ENCODE results near the gene OGA.

DNA sequence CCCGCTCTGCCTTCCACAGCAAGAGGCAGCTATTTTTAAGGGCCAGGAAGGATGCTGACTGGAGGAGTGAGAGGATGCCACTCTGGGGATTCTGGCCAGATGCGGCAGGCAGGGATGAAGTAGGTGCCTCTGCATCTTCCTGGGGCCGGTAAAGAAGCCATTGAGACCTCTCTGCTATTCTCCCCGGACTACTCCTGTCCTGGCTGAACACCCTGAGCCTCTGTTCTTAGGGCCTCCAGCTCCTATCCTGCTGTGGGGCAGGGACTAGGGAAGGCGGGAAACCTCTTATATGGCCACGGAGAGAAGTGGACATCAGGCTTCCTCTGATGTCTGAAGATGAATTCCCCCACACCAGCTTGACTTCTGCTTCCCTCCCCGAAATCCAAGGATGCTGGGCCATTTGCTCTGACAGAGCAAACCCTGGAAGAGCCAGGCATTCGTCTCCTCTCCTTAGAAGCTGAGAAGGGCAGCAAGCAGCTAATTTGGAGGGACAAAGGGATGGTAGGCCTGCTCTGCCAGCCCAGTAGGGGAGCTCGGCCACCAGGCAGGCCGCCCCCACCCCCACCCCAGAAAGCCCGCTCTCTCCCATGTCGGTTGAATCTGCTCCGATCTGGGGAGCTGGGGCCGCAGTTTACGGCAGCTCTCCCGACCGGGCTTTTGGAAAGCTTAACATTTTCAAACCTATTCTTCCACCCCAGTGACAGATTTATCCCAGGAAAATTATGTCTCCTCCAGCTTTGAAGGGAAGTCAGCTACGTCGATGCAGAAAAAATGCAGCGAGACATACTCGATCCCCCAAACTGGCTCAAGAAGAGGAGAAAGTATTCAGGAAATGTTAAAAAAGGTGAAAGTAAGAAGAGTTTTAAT lies 45.1 kb downstream of the OGA start:
- TF ChIP-seq, protein P1, sequence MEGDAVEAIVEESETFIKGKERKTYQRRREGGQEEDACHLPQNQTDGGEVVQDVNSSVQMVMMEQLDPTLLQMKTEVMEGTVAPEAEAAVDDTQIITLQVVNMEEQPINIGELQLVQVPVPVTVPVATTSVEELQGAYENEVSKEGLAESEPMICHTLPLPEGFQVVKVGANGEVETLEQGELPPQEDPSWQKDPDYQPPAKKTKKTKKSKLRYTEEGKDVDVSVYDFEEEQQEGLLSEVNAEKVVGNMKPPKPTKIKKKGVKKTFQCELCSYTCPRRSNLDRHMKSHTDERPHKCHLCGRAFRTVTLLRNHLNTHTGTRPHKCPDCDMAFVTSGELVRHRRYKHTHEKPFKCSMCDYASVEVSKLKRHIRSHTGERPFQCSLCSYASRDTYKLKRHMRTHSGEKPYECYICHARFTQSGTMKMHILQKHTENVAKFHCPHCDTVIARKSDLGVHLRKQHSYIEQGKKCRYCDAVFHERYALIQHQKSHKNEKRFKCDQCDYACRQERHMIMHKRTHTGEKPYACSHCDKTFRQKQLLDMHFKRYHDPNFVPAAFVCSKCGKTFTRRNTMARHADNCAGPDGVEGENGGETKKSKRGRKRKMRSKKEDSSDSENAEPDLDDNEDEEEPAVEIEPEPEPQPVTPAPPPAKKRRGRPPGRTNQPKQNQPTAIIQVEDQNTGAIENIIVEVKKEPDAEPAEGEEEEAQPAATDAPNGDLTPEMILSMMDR (IDR thresholded peaks at IDR 0.05; ENCODE audit: extremely low read depth in 1 of 2, insufficient read depth in 1 of 2, low read depth in 1 of 2, low read length in 2 of 2) = no peak
- TF ChIP-seq, protein P2, sequence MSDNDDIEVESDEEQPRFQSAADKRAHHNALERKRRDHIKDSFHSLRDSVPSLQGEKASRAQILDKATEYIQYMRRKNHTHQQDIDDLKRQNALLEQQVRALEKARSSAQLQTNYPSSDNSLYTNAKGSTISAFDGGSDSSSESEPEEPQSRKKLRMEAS (IDR thresholded peaks at IDR 0.05; ENCODE audit: insufficient read depth, insufficient read length) = no peak
- TF ChIP-seq POLR2A (IDR thresholded peaks at IDR 0.05; ENCODE audit: low read depth, low read length) (no peak), MYC (IDR thresholded peaks at IDR 0.05; ENCODE audit: low read depth, low read length) (no peak), POLR2AphosphoS5 (IDR thresholded peaks at IDR 0.05; ENCODE audit: insufficient read depth, low read depth, low read length) (no peak)
